HepG2 (cell line): ENCODE data around the gene IRF7. TPM values are rescaled to one million over a fixed set of nuclear protein-coding genes. Genes with fewer than 3 reads are reported as not detected.

ENCODE experiments used
- EED ChIP-seq: sonication (generic); formaldehyde crosslinking; IDR thresholded peaks from 2 replicates; pipeline ENCODE4 v1.5.0; 2020; ENCODE audit warnings: mild to moderate bottlenecking, missing genetic modification reagents
- ERF ChIP-seq: IDR thresholded peaks from 2 replicates; pipeline ENCODE4 v1.6.1; 2018; ENCODE audit warnings: missing biosample characterization, missing genetic modification reagents
- FOXC1 ChIP-seq: sonication (generic); formaldehyde crosslinking; IDR thresholded peaks from 2 replicates; pipeline ENCODE4 v1.8.0; 2022; ENCODE audit warnings: mild to moderate bottlenecking, missing genetic modification reagents, borderline replicate concordance
- HMG20A ChIP-seq: IDR thresholded peaks from 2 replicates; pipeline ENCODE4 v1.6.1; 2016; ENCODE audit warnings: borderline replicate concordance
- MAFG ChIP-seq: sonication (generic); formaldehyde crosslinking; IDR thresholded peaks from 2 replicates; pipeline ENCODE4 v1.5.1; 2020; ENCODE audit warnings: mild to moderate bottlenecking, missing genetic modification reagents
- NR1H2 ChIP-seq: sonication (generic); formaldehyde crosslinking; IDR thresholded peaks from 2 replicates; pipeline ENCODE4 v1.8.1; 2022; ENCODE audit warnings: low read depth, missing genetic modification reagents, borderline replicate concordance
- SALL1 ChIP-seq: sonication (generic); formaldehyde crosslinking; IDR thresholded peaks from 2 replicates; pipeline ENCODE4 v1.8.0; 2022; ENCODE audit warnings: mild to moderate bottlenecking, missing genetic modification reagents
- SRSF9 ChIP-seq: fragments of 200-400 bp; formaldehyde crosslinking; IDR thresholded peaks from 2 replicates; pipeline ENCODE4 v1.6.1; 2018; ENCODE audit warnings: borderline replicate concordance, mild to moderate bottlenecking, low read depth, low read length; ENCODE audit not compliant: insufficient read depth, poor library complexity, severe bottlenecking
- ZC3H4 ChIP-seq: sonication (generic); formaldehyde crosslinking; IDR thresholded peaks from 2 replicates; pipeline ENCODE4 v1.4.0; 2020; ENCODE audit warnings: missing genetic modification reagents, borderline replicate concordance
- ZFP41 ChIP-seq: sonication (generic); formaldehyde crosslinking; IDR thresholded peaks from 2 replicates; pipeline ENCODE4 v1.4.0; 2020; ENCODE audit warnings: mild to moderate bottlenecking, missing genetic modification reagents, borderline replicate concordance
- ZNF136 ChIP-seq: sonication (generic); formaldehyde crosslinking; IDR thresholded peaks from 2 replicates; pipeline ENCODE4 v1.8.1; 2022; ENCODE audit warnings: low read depth, mild to moderate bottlenecking, moderate library complexity, missing genetic modification reagents
- ZNF333 ChIP-seq: sonication (generic); formaldehyde crosslinking; IDR thresholded peaks from 2 replicates; pipeline ENCODE4 v1.4.0; 2020; ENCODE audit warnings: mild to moderate bottlenecking, missing genetic modification reagents, borderline replicate concordance
- ZNF33A ChIP-seq: sonication (generic); formaldehyde crosslinking; IDR thresholded peaks from 2 replicates; pipeline ENCODE4 v1.5.1; 2020; ENCODE audit warnings: missing genetic modification reagents, mild to moderate bottlenecking, moderate library complexity, borderline replicate concordance
- ZNF577 ChIP-seq: sonication (generic); formaldehyde crosslinking; IDR thresholded peaks from 2 replicates; pipeline ENCODE4 v1.4.0; 2020; ENCODE audit warnings: mild to moderate bottlenecking, low read depth, missing genetic modification reagents, borderline replicate concordance
- ZSCAN31 ChIP-seq: sonication (generic); formaldehyde crosslinking; IDR thresholded peaks from 2 replicates; pipeline ENCODE4 v1.5.0; 2020; ENCODE audit warnings: low read depth, mild to moderate bottlenecking, missing genetic modification reagents
- polyA plus RNA-seq, 8 experiments: library from polyadenylated mRNA; depleted of rRNA in 3 of 8; stranded (reverse) in 7 of 8; unstranded in 1 of 8; fragments of >200 nt; fragmentation: Illumina TruSeq in 4 of 8; extraction: Trizol in 4 of 8; gene quantifications; 2 replicates each; pipeline versions ENCODE4 v1.2.1 to v1.2.3, GENCODE V29; 2011 to 2016; ENCODE audit warnings: low read depth in 4 of 8, missing spikeins in 1 of 8, mixed read lengths in 1 of 8; ENCODE audit not compliant: insufficient read depth in 1 of 8
- total RNA-seq, 5 experiments: library from RNA; depleted of rRNA; stranded (reverse); fragments of >200 nt; fragmentation: Illumina TruSeq; extraction: Trizol; gene quantifications; 2 replicates each; pipeline ENCODE4 v1.2.3, GENCODE V29; 2016; ENCODE audit warnings: low read depth in 1 of 5
- TF ChIP-seq, protein P1 (sequence below): sonication (generic); formaldehyde crosslinking; IDR thresholded peaks from 2 replicates; pipeline ENCODE4 v1.5.1; 2020; ENCODE audit warnings: missing genetic modification reagents, mild to moderate bottlenecking, borderline replicate concordance
- TF ChIP-seq, protein P2 (sequence below): IDR thresholded peaks from 2 replicates; pipeline ENCODE4 v1.6.1; 2012; ENCODE audit warnings: low read depth, low read length, improper control_type of control experiment

Gene IRF7
- total and polyA plus RNA-seq, 2 of the 13 experiments (the other 11 are each of a cell fraction or from before 2014, with no cell fraction given), result not detected

DNA sequence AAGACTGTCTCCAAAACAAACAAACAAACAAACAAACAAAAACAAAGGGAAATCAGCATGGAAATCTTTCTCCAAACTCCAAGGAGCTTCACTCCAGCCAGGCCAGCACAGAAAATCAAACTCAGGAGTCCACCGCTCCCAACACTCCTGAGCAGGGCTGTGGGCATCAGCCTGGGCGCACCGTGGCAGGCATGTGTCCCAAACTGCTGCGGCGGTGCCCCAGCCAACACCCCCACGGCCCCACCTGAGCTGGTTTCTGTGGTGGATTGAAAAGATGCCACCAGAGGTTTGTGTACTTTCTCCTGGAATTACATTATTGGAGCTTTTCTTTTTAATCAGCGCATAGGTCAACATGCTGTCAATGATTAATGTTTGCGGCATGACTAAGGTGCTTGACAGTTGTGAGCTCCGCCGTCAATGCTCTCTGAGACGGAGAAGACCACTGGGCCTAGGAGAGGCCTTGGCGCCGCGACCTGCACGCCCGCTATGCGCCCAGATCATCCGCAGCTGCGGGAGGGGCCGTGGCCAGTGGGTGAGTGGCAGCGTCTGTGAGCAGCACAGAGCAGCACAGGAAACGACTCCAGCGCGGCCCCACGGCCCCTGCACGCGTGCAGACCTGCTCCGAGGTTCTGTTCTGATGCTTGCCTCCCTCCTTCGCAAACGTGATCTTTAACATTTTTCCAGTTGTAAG lies 39.4 kb upstream of the IRF7 start (continued):
- TF ChIP-seq FOXC1 (CRISPR knock-in tag) (no peak), NR1H2 (CRISPR knock-in tag) (no peak), ERF (CRISPR knock-in tag) (0 out of 2 replicates have a peak, but pooled peaks have one; percentile 33), ZSCAN31 (CRISPR knock-in tag) (no peak), SALL1 (CRISPR knock-in tag) (peak; percentile 49), MAFG (CRISPR knock-in tag) (no peak), ZFP41 (CRISPR knock-in tag) (no peak), SRSF9 (no peak), ZNF333 (CRISPR knock-in tag) (no peak), EED (CRISPR knock-in tag) (no peak), ZNF577 (CRISPR knock-in tag) (no peak), HMG20A (CRISPR knock-in tag) (0 out of 2 replicates have a peak, but pooled peaks have one; percentile 17), ZNF136 (no peak), ZC3H4 (CRISPR knock-in tag) (no peak), ZNF33A (CRISPR knock-in tag) (no peak)
- TF ChIP-seq, protein P1, sequence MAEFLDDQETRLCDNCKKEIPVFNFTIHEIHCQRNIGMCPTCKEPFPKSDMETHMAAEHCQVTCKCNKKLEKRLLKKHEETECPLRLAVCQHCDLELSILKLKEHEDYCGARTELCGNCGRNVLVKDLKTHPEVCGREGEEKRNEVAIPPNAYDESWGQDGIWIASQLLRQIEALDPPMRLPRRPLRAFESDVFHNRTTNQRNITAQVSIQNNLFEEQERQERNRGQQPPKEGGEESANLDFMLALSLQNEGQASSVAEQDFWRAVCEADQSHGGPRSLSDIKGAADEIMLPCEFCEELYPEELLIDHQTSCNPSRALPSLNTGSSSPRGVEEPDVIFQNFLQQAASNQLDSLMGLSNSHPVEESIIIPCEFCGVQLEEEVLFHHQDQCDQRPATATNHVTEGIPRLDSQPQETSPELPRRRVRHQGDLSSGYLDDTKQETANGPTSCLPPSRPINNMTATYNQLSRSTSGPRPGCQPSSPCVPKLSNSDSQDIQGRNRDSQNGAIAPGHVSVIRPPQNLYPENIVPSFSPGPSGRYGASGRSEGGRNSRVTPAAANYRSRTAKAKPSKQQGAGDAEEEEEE (CRISPR knock-in tag), result no peak
- TF ChIP-seq, protein P2, sequence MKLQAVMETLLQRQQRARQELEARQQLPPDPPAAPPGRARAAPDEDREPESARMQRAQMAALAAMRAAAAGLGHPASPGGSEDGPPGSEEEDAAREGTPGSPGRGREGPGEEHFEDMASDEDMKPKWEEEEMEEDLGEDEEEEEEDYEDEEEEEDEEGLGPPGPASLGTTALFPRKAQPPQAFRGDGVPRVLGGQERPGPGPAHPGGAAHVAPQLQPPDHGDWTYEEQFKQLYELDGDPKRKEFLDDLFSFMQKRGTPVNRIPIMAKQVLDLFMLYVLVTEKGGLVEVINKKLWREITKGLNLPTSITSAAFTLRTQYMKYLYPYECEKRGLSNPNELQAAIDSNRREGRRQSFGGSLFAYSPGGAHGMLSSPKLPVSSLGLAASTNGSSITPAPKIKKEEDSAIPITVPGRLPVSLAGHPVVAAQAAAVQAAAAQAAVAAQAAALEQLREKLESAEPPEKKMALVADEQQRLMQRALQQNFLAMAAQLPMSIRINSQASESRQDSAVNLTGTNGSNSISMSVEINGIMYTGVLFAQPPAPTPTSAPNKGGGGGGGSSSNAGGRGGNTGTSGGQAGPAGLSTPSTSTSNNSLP, result peak; percentile 91
